HG03378 (cell line): ENCODE data around the gene OPRPN.

ENCODE experiments used
- ATAC-seq: cut with Tn5 transposase; IDR thresholded peaks from one replicate; pipeline ENCODE4 v1.9.1; 2021; ENCODE audit warnings: mild to moderate bottlenecking, moderate library complexity; ENCODE audit not compliant: unreplicated experiment

Gene OPRPN

GRCh38 chr4:70397580-70397979, at the start of gene OPRPN:
TSS of gene OPRPN (plus strand) at chr4:70397940. CDS start at chr4:70399286, 1,346 bp downstream.
- ATAC-seq = no peak

GRCh38 chr4:70356185-70356584, 41.6 kb upstream of the OPRPN start:
- ATAC-seq = peak; percentile 45

GRCh38 chr4:70359115-70359661, 38.6 kb upstream of the OPRPN start:
- ATAC-seq = no peak

- ATAC-seq = no peak
Measured at GRCh38 chr4:70360460-70360859, 37.3 kb upstream of the OPRPN start, which contains the start of gene SMR3A. TSS of gene SMR3A (plus strand) at chr4:70360760. CDS start at chr4:70362116, 1,356 bp downstream.

GRCh38 chr4:70364002-70364401, 33.7 kb upstream of the OPRPN start:
- no peak for ATAC-seq

- ATAC-seq = no peak
Measured at GRCh38 chr4:70365479-70365878, 32.3 kb upstream of the OPRPN start.

- no peak for ATAC-seq
Measured at GRCh38 chr4:70367813-70368212, 29.9 kb upstream of the OPRPN start.

- ATAC-seq = no peak
Measured at GRCh38 chr4:70371987-70372386, 25.8 kb upstream of the OPRPN start.

GRCh38 chr4:70372760-70373159, 25.0 kb upstream of the OPRPN start:
- no peak for ATAC-seq

- ATAC-seq = no peak
Measured at GRCh38 chr4:70380578-70380977, 17.2 kb upstream of the OPRPN start.

GRCh38 chr4:70382691-70383181, 15.0 kb upstream of the OPRPN start, which contains the start of gene SMR3B:
TSS of gene SMR3B (plus strand) at chr4:70383131. CDS start at chr4:70384511, 1,380 bp downstream.
- ATAC-seq = no peak

GRCh38 chr4:70392057-70392776, 5.5 kb upstream of the OPRPN start:
- ATAC-seq = peak; percentile 62

- ATAC-seq = peak; percentile 58
Measured at GRCh38 chr4:70399319-70399718, 1.6 kb downstream of the OPRPN start.

- peak; percentile 49 for ATAC-seq
Measured at GRCh38 chr4:70402762-70403161, 5.0 kb downstream of the OPRPN start.

- ATAC-seq = peak; percentile 71
Measured at GRCh38 chr4:70405765-70406164, 8.0 kb downstream of the OPRPN start.

GRCh38 chr4:70425306-70425705, 27.6 kb downstream of the OPRPN start:
- no peak for ATAC-seq

- no peak for ATAC-seq
Measured at GRCh38 chr4:70426789-70427188, 29.0 kb downstream of the OPRPN start.

GRCh38 chr4:70437197-70437596, 39.5 kb downstream of the OPRPN start:
- ATAC-seq = no peak

- no peak for ATAC-seq
Measured at GRCh38 chr4:70442474-70442873, 44.7 kb downstream of the OPRPN start.

- ATAC-seq = no peak
Measured at GRCh38 chr4:70443329-70443728, 45.6 kb downstream of the OPRPN start.

GRCh38 chr4:70449220-70449619, 51.5 kb downstream of the OPRPN start:
- peak; percentile 86 for ATAC-seq

- no peak for ATAC-seq
Measured at GRCh38 chr4:70452946-70453345, 55.2 kb downstream of the OPRPN start.
